GF-D8 (cell line): Measurements from ENCODE around the gene ACOT11.

Experiments used
- DNase-seq: peaks from one replicate; lab custom pipeline; 2025; lab: John Stamatoyannopoulos, UW

Gene ACOT11

GRCh38 chr1:54585181-54586066 lies 37.4 kb downstream of the ACOT11 start:
- DNase-seq, result no peak

GRCh38 chr1:54588377-54588776 lies 40.3 kb downstream of the ACOT11 start:
- no peak for DNase-seq

GRCh38 chr1:54591127-54591756 lies 43.2 kb downstream of the ACOT11 start:
- DNase-seq, result no peak

GRCh38 chr1:54593571-54594160 lies 45.6 kb downstream of the ACOT11 start:
- DNase-seq, result no peak

- no peak for DNase-seq
Observed at GRCh38 chr1:54594463-54594862, 46.4 kb downstream of the ACOT11 start.

- DNase-seq, result no peak
Observed at GRCh38 chr1:54595956-54596498, 48.0 kb downstream of the ACOT11 start.

GRCh38 chr1:54596756-54597155 lies 48.7 kb downstream of the ACOT11 start:
- no peak for DNase-seq

- no peak for DNase-seq
Observed at GRCh38 chr1:54597455-54598030, 49.5 kb downstream of the ACOT11 start.

GRCh38 chr1:54599211-54599823 lies 51.3 kb downstream of the ACOT11 start:
- DNase-seq, result no peak

GRCh38 chr1:54600947-54601721 lies 53.1 kb downstream of the ACOT11 start:
- DNase-seq, result no peak

- DNase-seq, result no peak
Observed at GRCh38 chr1:54601730-54602129, 53.7 kb downstream of the ACOT11 start.

GRCh38 chr1:54602554-54602953 lies 54.5 kb downstream of the ACOT11 start:
- DNase-seq, result no peak

- DNase-seq, result no peak
Observed at GRCh38 chr1:54603241-54603640, 55.2 kb downstream of the ACOT11 start.

GRCh38 chr1:54604051-54604450 lies 56.0 kb downstream of the ACOT11 start:
- DNase-seq, result no peak

- peak; percentile 85 for DNase-seq
Observed at GRCh38 chr1:54604572-54605370, 56.7 kb downstream of the ACOT11 start.

GRCh38 chr1:54606096-54606989 lies 58.3 kb downstream of the ACOT11 start:
- no peak for DNase-seq

- DNase-seq, result no peak
Observed at GRCh38 chr1:54606990-54607325, 58.9 kb downstream of the ACOT11 start.

- DNase-seq, result no peak
Observed at GRCh38 chr1:54607821-54608565, 60.0 kb downstream of the ACOT11 start.
